WERI-Rb-1 (cell line): ENCODE results near the gene PRR16.

Experiments
- DNase-seq: peaks from one replicate; pipeline ENCODE4 v3.0.0-alpha.2; 2020
- H3K27ac ChIP-seq: fragments of 250-450 bp; sonication (Bioruptor Pico); 2 replicates; pipeline ENCODE4 v1.5.1; 2020; ENCODE audit warnings: mild to moderate bottlenecking, moderate library complexity
- H3K27me3 ChIP-seq: fragments of 250-450 bp; sonication (Bioruptor Pico); 2 replicates; pipeline ENCODE4 v1.5.1; 2021; ENCODE audit warnings: mild to moderate bottlenecking, low read depth, moderate library complexity; ENCODE audit not compliant: insufficient read depth, severe bottlenecking
- H3K36me3 ChIP-seq: fragments of 250-450 bp; sonication (Bioruptor Pico); 2 replicates; pipeline ENCODE4 v1.5.1; 2020; ENCODE audit warnings: mild to moderate bottlenecking, moderate library complexity
- H3K4me3 ChIP-seq: 2 replicates; pipeline ENCODE4 v1.5.1; 2011; ENCODE audit warnings: low read depth, mild to moderate bottlenecking, control low read depth, low read length
- H3K9me3 ChIP-seq: fragments of 250-450 bp; sonication (Bioruptor Pico); 2 replicates; pipeline ENCODE4 v1.5.1; 2021; ENCODE audit warnings: mild to moderate bottlenecking, moderate library complexity; ENCODE audit not compliant: severe bottlenecking
- CTCF ChIP-seq: IDR thresholded peaks from 2 replicates; pipeline ENCODE4 v1.5.1; 2011; ENCODE audit warnings: low read depth, mild to moderate bottlenecking, control low read depth, inconsistent platforms, low read length

The PRR16 gene

GRCh38 chr5:120545951-120546350 lies 81.9 kb downstream of the PRR16 start:
- no peak for DNase-seq
- H3K4me3 ChIP-seq: no peak overlapping the region
- no peak for TF ChIP-seq CTCF
- no peaks in the 10 kb centered on the region for H3K36me3 ChIP-seq
- H3K9me3 ChIP-seq: no peaks in the 10 kb centered on the region
- H3K27ac ChIP-seq: no peak overlapping the region
- H3K27me3 ChIP-seq: no peaks in the 10 kb centered on the region

- H3K9me3 ChIP-seq: no peaks in the 10 kb centered on the region
- H3K27me3 ChIP-seq: no peaks in the 10 kb centered on the region
- no peak for TF ChIP-seq CTCF
- H3K27ac ChIP-seq: no peak overlapping the region
- H3K4me3 ChIP-seq: no peak overlapping the region
- no peak for DNase-seq
- no peaks in the 10 kb centered on the region for H3K36me3 ChIP-seq
Observed at GRCh38 chr5:120546922-120547321, 82.8 kb downstream of the PRR16 start.

GRCh38 chr5:120550358-120550757 lies 86.3 kb downstream of the PRR16 start:
- no peak overlapping the region for H3K27ac ChIP-seq
- no peaks in the 10 kb centered on the region for H3K27me3 ChIP-seq
- no peak overlapping the region for H3K4me3 ChIP-seq
- H3K9me3 ChIP-seq: no peaks in the 10 kb centered on the region
- TF ChIP-seq CTCF: no peak
- no peak for DNase-seq
- no peaks in the 10 kb centered on the region for H3K36me3 ChIP-seq

GRCh38 chr5:120552638-120553037 lies 88.5 kb downstream of the PRR16 start:
- Histone ChIP-seq H3K27ac (no peak overlapping the region), H3K4me3 (no peak overlapping the region), H3K27me3 (no peaks in the 10 kb centered on the region), H3K9me3 (no peaks in the 10 kb centered on the region), H3K36me3 (no peaks in the 10 kb centered on the region)
- DNase-seq: no peak
- no peak for TF ChIP-seq CTCF

GRCh38 chr5:120555345-120555744 lies 91.2 kb downstream of the PRR16 start:
- H3K27me3 ChIP-seq: no peaks in the 10 kb centered on the region
- DNase-seq: no peak
- no peak overlapping the region for H3K27ac ChIP-seq
- no peaks in the 10 kb centered on the region for H3K9me3 ChIP-seq
- H3K36me3 ChIP-seq: no peaks in the 10 kb centered on the region
- H3K4me3 ChIP-seq: no peak overlapping the region
- no peak for TF ChIP-seq CTCF

- H3K27me3 ChIP-seq: no peaks in the 10 kb centered on the region
- H3K4me3 ChIP-seq: no peak overlapping the region
- no peak overlapping the region for H3K27ac ChIP-seq
- TF ChIP-seq CTCF: no peak
- no peak for DNase-seq
- no peaks in the 10 kb centered on the region for H3K36me3 ChIP-seq
- H3K9me3 ChIP-seq: no peaks in the 10 kb centered on the region
Observed at GRCh38 chr5:120564013-120564412, 99.9 kb downstream of the PRR16 start.
